Tracheal epithelial cell (primary cell): Measurements from ENCODE around the gene TRUB1. TPM values are rescaled to one million over a fixed set of nuclear protein-coding genes. Genes with fewer than 3 reads are reported as not detected.

ENCODE experiments used
- total RNA-seq: library from RNA; depleted of rRNA; stranded (reverse); fragments of >200 nt; gene quantifications from 2 replicates; pipeline ENCODE4 v1.2.1, GENCODE V29; 2014

The TRUB1 gene
- total RNA-seq = 29.6 and 34.5 TPM in 2 replicates

DNA sequence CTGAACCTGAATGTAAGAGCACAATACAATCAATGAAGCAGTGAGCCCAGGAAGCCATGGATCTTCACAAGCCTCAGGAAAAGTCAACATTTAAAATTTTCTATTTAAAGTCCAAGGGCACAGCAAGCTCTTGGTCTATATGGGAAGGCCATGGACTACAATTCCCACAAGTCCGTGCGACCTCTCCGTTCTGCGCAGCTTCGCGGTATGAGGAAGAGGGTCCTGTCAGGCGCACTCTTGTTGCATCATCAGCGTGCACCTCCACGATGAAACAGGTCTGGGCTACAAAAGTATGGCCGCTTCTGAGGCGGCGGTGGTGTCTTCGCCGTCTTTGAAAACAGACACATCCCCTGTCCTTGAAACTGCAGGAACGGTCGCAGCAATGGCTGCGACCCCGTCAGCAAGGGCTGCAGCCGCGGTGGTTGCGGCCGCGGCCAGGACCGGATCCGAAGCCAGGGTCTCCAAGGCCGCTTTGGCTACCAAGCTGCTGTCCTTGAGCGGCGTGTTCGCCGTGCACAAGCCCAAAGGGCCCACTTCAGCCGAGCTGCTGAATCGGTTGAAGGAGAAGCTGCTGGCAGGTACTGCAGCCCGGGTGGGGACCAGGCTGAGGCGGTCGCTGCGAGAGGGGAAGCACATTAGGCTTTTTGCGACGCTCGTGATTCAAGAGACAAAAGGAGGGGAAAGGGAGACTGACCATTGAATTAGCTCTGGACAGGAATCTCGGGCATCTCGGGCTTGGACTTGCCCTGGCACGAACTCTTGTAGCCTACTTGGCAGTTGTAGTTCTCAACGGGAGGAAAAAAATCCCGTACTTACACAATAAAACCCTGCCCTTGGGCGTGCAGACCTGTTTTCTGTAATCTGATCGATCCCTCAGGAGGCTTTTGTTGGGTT is at the start of gene TRUB1:
Gene TRUB1, plus strand, starts transcription at position 234 of the 894 bp plus-strand sequence. Its CDS starts 59 bp downstream, at position 293.

Other genes with a start within 250 kb of the TRUB1 start
- gene FHIP2A, start 116.4 kb upstream of the TRUB1 start, total RNA-seq = 9.4 and 11.5 TPM in 2 replicates
- gene ATRNL1, start 155.2 kb downstream of the TRUB1 start, total RNA-seq = 0.43 and 0.72 TPM in 2 replicates